ENCODE measurements around the gene TSPAN19.

The TSPAN19 gene

GRCh38 chr12:84986117-84986516 lies 50.0 kb downstream of the TSPAN19 start:
- no peak for TF ChIP-seq CTCF (IDR thresholded peaks at IDR 0.05; ENCODE audit: insufficient read depth, low read length, poor library complexity, severe bottlenecking)
- no peak for TF ChIP-seq EZH2phosphoT487 (conservative IDR thresholded peaks at IDR 0.05; ENCODE audit: low read length)
- H3K9me3 ChIP-seq (ENCODE audit: insufficient read depth, low read length) = no peaks in the 10 kb centered on the region
- no peak overlapping the region for H2AFZ ChIP-seq (ENCODE audit: low read depth, low read length, severe bottlenecking)
- H3K4me2 ChIP-seq (ENCODE audit: low read depth, low read length, poor library complexity, severe bottlenecking) = no peak overlapping the region
- H3K27me3 ChIP-seq (ENCODE audit: low read length) = no peaks in the 10 kb centered on the region
- no peaks in the 10 kb centered on the region for H4K20me1 ChIP-seq (ENCODE audit: low read depth, low read length)
- H3K79me2 ChIP-seq (ENCODE audit: insufficient read depth, low read length) = no peaks in the 10 kb centered on the region
- H3K9ac ChIP-seq (ENCODE audit: low read length) = no peak overlapping the region
- no peaks in the 10 kb centered on the region for H3K9me2 ChIP-seq (replicated peaks; ENCODE audit: insufficient read depth, low read length)
- no peak overlapping the region for H3K27ac ChIP-seq (ENCODE audit: low read depth, low read length)
- H3F3A ChIP-seq (ENCODE audit: insufficient read depth) = no peaks in the 10 kb centered on the region
- H3K4me3 ChIP-seq (ENCODE audit: insufficient read depth, low read length, poor library complexity, severe bottlenecking) = no peak overlapping the region
- H3K36me3 ChIP-seq (ENCODE audit: low read length) = no peaks in the 10 kb centered on the region

GRCh38 chr12:84983289-84983688 lies 52.8 kb downstream of the TSPAN19 start:
- no peak overlapping the region for H2AFZ ChIP-seq (ENCODE audit: low read depth, low read length, severe bottlenecking)
- H3K4me3 ChIP-seq (ENCODE audit: insufficient read depth, low read length, poor library complexity, severe bottlenecking) = no peak overlapping the region
- no peaks in the 10 kb centered on the region for H3K79me2 ChIP-seq (ENCODE audit: insufficient read depth, low read length)
- no peaks in the 10 kb centered on the region for H3K36me3 ChIP-seq (ENCODE audit: low read length)
- no peaks in the 10 kb centered on the region for H3F3A ChIP-seq (ENCODE audit: insufficient read depth)
- no peaks in the 10 kb centered on the region for H3K9me3 ChIP-seq (ENCODE audit: insufficient read depth, low read length)
- H3K27ac ChIP-seq (ENCODE audit: low read depth, low read length) = no peak overlapping the region
- TF ChIP-seq EZH2phosphoT487 (conservative IDR thresholded peaks at IDR 0.05; ENCODE audit: low read length) (no peak), CTCF (IDR thresholded peaks at IDR 0.05; ENCODE audit: insufficient read depth, low read length, poor library complexity, severe bottlenecking) (no peak)
- no peaks in the 10 kb centered on the region for H3K27me3 ChIP-seq (ENCODE audit: low read length)
- H3K4me2 ChIP-seq (ENCODE audit: low read depth, low read length, poor library complexity, severe bottlenecking) = no peak overlapping the region
- no peaks in the 10 kb centered on the region for H3K9me2 ChIP-seq (replicated peaks; ENCODE audit: insufficient read depth, low read length)
- H3K9ac ChIP-seq (ENCODE audit: low read length) = no peak overlapping the region
- H4K20me1 ChIP-seq (ENCODE audit: low read depth, low read length) = no peaks in the 10 kb centered on the region

- no peak overlapping the region for H2AFZ ChIP-seq (ENCODE audit: low read depth, low read length, severe bottlenecking)
- no peaks in the 10 kb centered on the region for H3K79me2 ChIP-seq (ENCODE audit: insufficient read depth, low read length)
- no peak overlapping the region for H3K4me2 ChIP-seq (ENCODE audit: low read depth, low read length, poor library complexity, severe bottlenecking)
- H4K20me1 ChIP-seq (ENCODE audit: low read depth, low read length) = no peaks in the 10 kb centered on the region
- no peaks in the 10 kb centered on the region for H3K36me3 ChIP-seq (ENCODE audit: low read length)
- no peaks in the 10 kb centered on the region for H3K9me3 ChIP-seq (ENCODE audit: insufficient read depth, low read length)
- H3K27me3 ChIP-seq (ENCODE audit: low read length) = no peaks in the 10 kb centered on the region
- no peaks in the 10 kb centered on the region for H3K9me2 ChIP-seq (replicated peaks; ENCODE audit: insufficient read depth, low read length)
- TF ChIP-seq CTCF (IDR thresholded peaks at IDR 0.05; ENCODE audit: insufficient read depth, low read length, poor library complexity, severe bottlenecking) (no peak), EZH2phosphoT487 (conservative IDR thresholded peaks at IDR 0.05; ENCODE audit: low read length) (no peak)
- H3K27ac ChIP-seq (ENCODE audit: low read depth, low read length) = no peak overlapping the region
- H3F3A ChIP-seq (ENCODE audit: insufficient read depth) = no peaks in the 10 kb centered on the region
- no peak overlapping the region for H3K9ac ChIP-seq (ENCODE audit: low read length)
- H3K4me3 ChIP-seq (ENCODE audit: insufficient read depth, low read length, poor library complexity, severe bottlenecking) = no peak overlapping the region
Measured at GRCh38 chr12:84982888-84983287, 53.2 kb downstream of the TSPAN19 start.

All from SU-DHL-6 (cell line).